ENCODE measurements around the gene SRI.
A peak's percentile ranks its signal among the peaks of the same experiment; 100 is the strongest.

SRI gene

GRCh38 chr7:88224601-88225275 is 4.9 kb upstream of the SRI start:
- no peak for DNase-seq

GRCh38 chr7:88223265-88223664 is 3.4 kb upstream of the SRI start:
- DNase-seq = no peak

DNA sequence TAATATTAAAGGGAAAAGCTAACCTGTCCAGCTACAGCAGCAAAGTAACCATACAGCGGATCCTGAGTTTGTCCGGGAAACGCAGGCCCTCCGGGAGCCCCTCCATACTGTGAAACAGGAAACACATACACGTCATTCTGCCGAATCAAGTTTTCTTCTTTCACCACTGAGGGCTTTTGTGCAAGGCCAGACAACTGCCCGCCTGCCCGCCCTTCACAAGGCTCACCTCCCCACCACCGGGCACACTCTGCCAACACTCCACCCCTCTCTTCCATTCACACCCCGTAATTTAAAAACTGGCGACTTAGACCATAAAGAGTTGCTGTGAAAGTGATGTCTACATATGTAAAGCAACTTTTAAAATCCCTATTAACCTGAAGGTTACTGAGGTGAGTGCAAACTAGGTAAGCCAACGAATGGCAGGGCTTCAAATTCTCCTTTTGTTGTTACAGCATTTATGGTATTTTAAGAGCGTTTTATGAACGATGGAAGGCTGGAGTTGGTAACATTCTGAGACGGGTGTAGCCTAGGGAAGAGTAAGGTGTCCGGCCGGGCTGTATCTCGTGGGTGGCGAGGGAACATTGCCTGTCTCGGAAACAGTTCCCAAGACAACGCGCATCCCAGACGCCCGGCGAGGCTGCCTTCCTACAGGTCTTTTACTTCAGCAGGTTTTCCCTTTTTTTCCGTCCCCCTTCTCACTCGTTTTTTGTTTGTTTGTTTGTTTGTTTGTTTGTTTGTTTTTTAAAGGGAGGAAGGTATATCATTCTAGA is 817 bp downstream of the SRI start:
- peak in 1 of 2 donors; percentile 43 for DNase-seq

DNA sequence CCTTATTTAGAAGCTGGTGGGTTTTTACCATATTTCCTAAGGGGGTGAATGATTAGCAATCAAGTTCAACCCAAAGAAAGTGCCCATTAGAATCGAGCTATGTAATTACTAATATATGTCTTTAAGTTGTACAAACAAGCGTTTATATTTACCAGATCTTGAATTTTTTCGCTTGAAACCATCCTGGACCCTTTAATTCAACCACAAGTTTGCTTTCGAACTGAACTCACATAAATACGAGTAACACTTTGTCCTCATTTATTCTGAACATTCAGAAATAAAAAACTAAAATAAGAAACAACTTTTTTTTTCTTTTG is 1.5 kb downstream of the SRI start:
- no peak for DNase-seq

GRCh38 chr7:88217675-88218428 is 2.0 kb downstream of the SRI start:
- no peak for DNase-seq

DNA sequence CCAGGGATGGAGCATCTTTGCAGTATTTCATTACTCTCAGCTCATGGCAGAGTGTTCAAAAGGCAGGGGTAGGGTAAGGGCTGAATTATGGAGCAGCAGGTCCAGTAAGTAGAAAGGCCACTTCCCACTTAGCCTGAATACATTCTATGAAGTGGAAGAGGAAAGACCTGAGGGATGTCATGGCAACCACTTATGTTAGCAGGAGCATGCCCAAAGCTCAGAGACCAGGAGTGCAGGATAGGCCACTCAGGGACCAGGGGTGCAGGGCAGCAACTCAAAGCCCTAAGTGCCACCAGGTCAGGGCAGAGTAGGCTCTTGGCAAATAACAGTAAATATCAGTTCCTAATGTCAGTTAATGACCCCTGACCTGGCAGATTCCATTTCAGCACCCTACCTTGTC is 3.6 kb downstream of the SRI start:
- no peak for DNase-seq

GRCh38 chr7:88215295-88215694 is 4.5 kb downstream of the SRI start:
- no peak for DNase-seq

DNA sequence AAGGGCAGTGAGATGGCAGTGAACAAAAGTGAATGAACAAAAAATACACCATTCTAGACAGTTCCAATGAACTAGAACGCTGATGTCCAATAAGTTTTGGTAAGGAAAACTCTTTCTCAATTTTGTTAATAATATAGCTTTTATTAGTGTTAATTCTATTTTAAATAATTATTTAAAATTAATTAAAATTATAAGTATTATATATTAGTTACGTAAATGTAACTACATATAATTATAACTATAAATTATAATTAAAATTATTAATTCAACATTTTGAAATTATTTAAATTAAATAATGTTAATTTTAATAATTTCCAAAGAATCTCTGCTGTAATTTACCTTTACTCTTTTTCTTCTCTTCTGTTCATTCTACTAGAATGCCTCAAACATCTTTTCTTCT is 5.4 kb downstream of the SRI start:
- DNase-seq = no peak

GRCh38 chr7:88212918-88213317 is 6.9 kb downstream of the SRI start:
- DNase-seq = no peak

DNA sequence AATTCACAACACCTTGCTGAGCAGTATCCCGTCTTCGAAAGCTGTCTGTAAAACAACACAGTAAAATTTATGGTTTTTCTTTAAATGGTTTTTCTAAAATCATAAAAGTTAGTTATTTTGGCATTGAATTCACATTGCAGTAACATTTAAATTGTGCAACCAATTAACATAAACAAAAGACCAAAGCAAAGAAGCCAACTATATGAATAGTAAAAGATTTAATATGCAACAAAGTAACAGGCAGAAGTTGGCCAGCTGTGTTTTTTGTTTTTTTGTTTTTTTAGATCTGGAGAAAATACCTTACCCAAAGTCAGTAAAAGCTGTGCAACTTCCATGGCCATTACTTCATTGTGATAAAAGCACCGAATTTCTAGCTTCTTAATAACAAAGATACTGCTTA is 11.3 kb downstream of the SRI start:
- DNase-seq = no peak

GRCh38 chr7:88206254-88206653 is 13.6 kb downstream of the SRI start:
- no peak for DNase-seq

- no peak for DNase-seq
Observed at GRCh38 chr7:88205179-88205578, 14.7 kb downstream of the SRI start.

GRCh38 chr7:88204525-88205110 is 15.2 kb downstream of the SRI start:
- no peak for DNase-seq

GRCh38 chr7:88203401-88203800 is 16.4 kb downstream of the SRI start:
- no peak for DNase-seq

DNA sequence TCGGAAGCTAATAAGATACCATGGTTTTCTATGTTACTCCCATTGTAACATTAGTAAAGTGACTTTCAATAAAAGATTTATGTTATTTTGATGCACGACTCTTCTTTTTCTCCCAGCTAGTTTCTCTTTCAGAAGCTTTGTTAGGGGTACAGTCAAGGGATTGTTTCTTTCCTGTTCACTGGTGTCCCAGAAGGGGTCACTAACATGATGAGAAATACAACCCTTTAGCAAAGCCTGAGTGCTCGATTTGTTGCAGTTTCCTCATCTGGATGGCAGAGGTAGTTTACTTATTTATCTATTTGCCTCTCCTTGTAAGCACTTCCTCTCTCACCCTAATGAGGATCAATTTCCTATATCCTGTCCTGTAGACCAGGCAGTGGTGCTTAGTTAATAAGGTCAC is 17.0 kb downstream of the SRI start:
- DNase-seq = no peak

DNA sequence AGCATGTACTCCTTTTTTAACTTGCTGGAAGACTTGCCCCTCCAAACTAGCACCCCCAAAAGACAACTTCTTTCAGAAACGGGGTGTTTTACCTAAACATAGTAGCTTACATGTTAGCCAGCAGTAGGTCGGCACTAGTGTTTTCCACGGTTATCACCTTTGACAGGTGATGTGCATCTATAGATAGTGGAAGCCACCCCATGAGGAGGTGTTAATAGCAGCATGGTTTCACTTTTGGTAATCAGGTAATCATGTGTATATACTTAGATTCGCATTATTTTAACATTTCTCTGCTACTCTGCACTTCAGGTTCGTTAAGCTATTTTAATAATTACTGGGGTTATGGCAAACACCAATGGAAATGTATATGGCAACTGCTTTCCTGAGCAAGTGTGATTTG is 17.6 kb downstream of the SRI start:
- DNase-seq = no peak

DNA sequence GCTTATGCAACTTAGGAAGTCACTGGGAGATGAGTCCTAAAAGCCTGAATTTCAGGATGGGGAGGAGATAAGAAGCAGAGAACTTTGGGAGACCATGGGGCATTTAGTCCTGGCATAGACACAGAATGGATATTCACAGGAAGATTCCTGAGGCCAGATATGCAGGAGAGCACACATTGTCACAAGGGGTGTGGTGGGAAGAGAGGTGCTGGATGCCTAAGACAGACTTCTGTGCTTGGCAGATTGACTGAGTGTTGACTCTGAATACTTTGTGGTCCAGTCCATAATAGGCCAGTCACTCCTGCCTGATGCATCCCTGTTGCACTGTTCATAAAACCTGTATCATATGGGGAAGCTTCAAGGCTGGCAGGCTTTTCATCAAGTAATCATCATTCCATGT is 18.5 kb downstream of the SRI start:
- no peak for DNase-seq

DNA sequence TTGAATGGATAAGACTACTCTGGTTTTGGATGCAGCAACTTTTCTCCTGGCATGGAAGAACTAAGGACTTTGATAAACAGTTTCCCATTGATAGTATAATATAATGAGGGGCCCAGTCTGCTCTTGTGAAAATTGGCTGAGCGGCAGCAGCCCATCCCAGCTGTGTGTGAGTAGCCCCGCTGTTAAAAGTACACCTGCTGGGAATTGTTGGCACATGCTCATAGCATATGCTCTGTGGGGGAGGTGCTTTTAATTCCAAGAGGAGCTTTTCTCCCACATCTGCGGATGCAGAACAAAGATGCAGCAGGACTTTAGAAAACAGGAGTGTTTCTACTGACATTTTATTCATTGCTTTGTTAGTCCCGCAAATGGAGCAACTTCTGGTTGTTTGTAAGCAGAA is 19.0 kb downstream of the SRI start:
- no peak for DNase-seq

GRCh38 chr7:88200261-88200660 is 19.6 kb downstream of the SRI start:
- DNase-seq = no peak

DNA sequence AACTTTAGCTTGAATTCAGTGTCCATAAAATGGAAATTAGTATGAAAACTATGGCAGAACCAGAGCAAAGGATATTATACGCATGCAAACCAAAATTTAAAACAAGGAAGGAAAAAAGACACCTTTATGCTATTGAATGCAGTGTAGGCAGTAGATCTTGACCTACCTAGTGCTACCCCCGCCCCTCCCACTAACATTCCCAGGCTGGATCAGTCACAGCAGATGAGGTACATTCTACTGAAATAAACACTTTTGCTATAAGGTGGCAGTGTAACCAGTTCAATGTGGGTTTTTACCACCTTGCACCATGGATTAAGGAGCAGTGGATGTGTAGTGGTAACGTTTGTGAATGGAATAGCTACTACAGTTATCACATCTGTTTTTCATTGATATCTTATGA is 27.9 kb downstream of the SRI start:
- DNase-seq = no peak

- DNase-seq = peak in 1 of 2 donors; percentile 26
Observed at GRCh38 chr7:88185650-88186049, 34.2 kb downstream of the SRI start.

- no peak for DNase-seq
Observed at GRCh38 chr7:88184848-88185304, 35.0 kb downstream of the SRI start.

DNA sequence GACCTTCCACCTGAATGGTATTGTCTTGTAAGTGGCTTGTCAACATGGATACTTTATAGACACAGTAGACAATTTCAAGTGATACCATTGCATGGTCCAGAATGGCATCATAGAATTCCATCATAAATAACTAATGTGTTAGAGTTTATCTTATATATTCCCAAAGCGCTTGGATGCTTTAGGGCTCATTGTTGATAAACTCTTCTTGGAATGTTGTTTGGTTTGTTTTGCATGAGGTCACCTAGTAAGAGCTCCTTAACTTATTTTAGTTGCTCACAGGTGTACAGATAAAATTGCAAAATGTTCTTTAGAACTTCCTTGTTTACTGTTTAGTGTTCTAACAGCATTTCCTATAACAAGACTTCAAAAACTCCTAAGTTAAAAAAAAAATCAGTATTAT is 36.8 kb downstream of the SRI start:
- DNase-seq = no peak

GRCh38 chr7:88176190-88176589 is 43.6 kb downstream of the SRI start:
- no peak for DNase-seq

All from hippocampal formation (tissue), 2 donors.